GM12892 (cell line): Measurements from ENCODE around the gene CCR9.

Source experiments
- POLR2A ChIP-seq: IDR thresholded peaks from 2 replicates; pipeline ENCODE4 v1.6.1; 2011; ENCODE audit warnings: low read depth, low read length, control low read depth
- POLR2AphosphoS5 ChIP-seq: IDR thresholded peaks from 2 replicates; pipeline ENCODE4 v1.6.1; 2011; ENCODE audit warnings: low read depth, low read length, control low read depth
- TAF1 ChIP-seq: IDR thresholded peaks from 2 replicates; pipeline ENCODE4 v1.6.1; 2011; ENCODE audit warnings: low read depth, mild to moderate bottlenecking, control low read depth, low read length, borderline replicate concordance

DNA sequence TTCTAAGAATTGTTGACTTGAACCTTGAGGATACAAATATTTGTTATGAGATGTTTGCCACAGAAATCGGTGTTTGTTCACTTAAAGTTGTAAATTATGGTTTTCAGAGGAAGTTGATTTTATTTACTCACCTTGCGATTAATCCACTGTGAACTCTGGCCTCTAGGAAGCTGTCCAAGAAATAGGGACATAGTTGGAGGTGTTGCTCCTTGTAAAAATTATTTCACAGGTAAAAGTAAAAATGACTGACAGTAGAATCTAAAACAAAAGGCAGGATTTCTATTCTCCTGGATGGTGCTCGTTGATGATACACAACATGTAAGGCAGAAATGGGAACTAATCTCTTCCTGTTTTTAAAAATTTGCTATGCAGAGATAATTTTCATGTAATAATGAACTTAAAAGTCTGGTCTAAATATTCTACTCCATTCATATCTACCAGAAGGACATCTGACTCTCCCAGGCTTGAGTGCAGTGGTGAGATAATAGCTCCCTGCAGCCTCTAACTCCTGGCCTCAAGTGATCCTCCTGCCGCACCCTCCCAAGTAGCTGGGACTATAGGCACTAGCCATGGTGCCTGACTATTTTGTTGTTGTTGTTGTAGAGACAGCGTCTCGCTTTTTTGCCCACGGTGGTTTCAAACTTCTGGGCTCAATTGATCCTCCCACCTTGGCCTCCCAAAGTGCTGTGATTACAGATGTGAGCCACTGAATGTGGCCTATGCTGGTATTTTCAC lies 27.4 kb upstream of the CCR9 start:
- TF ChIP-seq TAF1 (no peak), POLR2A (no peak), POLR2AphosphoS5 (no peak)
